ENCODE results near the gene TCF20.

DNA sequence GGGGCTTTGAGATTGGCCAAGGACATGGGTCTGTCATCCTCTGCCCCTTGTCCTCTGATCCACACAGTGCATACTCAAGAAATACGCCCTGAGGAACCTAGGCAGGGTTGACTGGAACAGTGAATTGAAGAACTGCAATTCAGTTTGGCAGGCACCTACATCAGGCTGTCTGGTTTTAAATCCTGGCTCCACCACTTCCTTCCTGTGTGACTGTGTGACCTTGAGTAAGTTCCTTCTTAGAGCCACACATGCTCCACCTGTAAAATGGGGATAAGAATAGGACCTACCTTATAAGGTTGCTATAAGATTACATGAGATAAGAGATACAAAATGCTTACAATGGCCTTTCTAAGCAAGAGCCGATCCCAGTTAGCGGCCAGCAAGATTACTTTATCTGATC, 15.8 kb upstream of the TCF20 start:
- TF ChIP-seq, protein P1, sequence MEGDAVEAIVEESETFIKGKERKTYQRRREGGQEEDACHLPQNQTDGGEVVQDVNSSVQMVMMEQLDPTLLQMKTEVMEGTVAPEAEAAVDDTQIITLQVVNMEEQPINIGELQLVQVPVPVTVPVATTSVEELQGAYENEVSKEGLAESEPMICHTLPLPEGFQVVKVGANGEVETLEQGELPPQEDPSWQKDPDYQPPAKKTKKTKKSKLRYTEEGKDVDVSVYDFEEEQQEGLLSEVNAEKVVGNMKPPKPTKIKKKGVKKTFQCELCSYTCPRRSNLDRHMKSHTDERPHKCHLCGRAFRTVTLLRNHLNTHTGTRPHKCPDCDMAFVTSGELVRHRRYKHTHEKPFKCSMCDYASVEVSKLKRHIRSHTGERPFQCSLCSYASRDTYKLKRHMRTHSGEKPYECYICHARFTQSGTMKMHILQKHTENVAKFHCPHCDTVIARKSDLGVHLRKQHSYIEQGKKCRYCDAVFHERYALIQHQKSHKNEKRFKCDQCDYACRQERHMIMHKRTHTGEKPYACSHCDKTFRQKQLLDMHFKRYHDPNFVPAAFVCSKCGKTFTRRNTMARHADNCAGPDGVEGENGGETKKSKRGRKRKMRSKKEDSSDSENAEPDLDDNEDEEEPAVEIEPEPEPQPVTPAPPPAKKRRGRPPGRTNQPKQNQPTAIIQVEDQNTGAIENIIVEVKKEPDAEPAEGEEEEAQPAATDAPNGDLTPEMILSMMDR (IDR thresholded peaks at IDR 0.05; ENCODE audit: insufficient read depth, low read length) = no peak
- TF ChIP-seq POLR2AphosphoS5 (IDR thresholded peaks at IDR 0.05; ENCODE audit: low read depth) = no peak; the same call in 1 of the 2 replicates
